ENCODE results near the gene SLC25A25.

The SLC25A25 gene

GRCh38 chr9:128088253-128088945, 20.4 kb downstream of the SLC25A25 start:
- no peak for TF ChIP-seq FOXP2 (optimal IDR thresholded peaks at IDR 0.05; ENCODE audit: control extremely low read depth, extremely low read length, insufficient read depth)
- TF ChIP-seq EZH2 (IDR thresholded peaks at IDR 0.05), result no peak
- Histone ChIP-seq H3K27ac (no peak overlapping the region), H3K9ac (ENCODE audit: insufficient read length) (no peak overlapping the region), H3K9me3 (ENCODE audit: low read depth, low read length) (no peaks in the 10 kb centered on the region), H3K36me3 (ENCODE audit: insufficient read depth, low read length) (0 out of 2 replicates have a peak, but pooled peaks cover 4% of the 10 kb centered on the region), H3K4me3 (no peak overlapping the region)
- no peak for DNase-seq (ENCODE audit: low read depth, low spot score)

GRCh38 chr9:128089299-128089698, 21.3 kb downstream of the SLC25A25 start:
- Histone ChIP-seq H3K27ac (no peak overlapping the region), H3K9ac (ENCODE audit: insufficient read length) (no peak overlapping the region)
- TF ChIP-seq FOXP2 (optimal IDR thresholded peaks at IDR 0.05; ENCODE audit: control extremely low read depth, extremely low read length, insufficient read depth), result no peak
- TF ChIP-seq POLR2AphosphoS5 (IDR thresholded peaks at IDR 0.05; ENCODE audit: borderline replicate concordance, low read depth, low read length), result no peak
- TF ChIP-seq EZH2 (IDR thresholded peaks at IDR 0.05), result no peak

DNA sequence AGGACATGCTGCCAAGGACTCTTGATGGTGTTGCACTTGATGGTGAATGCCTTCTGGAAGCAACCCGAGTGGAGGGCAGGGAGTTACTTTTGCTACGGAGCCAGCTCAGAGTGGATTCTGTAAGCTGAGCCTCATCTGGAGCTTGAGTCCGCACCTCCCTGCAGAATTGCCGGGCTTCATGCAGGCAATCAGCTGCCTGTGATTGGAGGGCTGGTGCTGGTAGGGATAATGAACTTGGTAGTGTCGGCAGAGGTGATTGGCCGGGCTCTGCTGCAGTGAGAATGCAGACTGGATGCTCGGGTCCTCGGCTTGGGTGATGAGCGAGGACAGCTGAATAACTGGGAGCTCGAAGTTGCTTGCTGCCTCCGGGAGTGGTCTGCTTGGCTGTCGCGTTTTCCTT, 23.1 kb downstream of the SLC25A25 start:
- no peak overlapping the region for H3K27ac ChIP-seq
- no peak overlapping the region for H3K9ac ChIP-seq (ENCODE audit: insufficient read length)
- TF ChIP-seq EZH2 (IDR thresholded peaks at IDR 0.05), result no peak
- no peak for TF ChIP-seq FOXP2 (optimal IDR thresholded peaks at IDR 0.05; ENCODE audit: control extremely low read depth, extremely low read length, insufficient read depth)
- no peak for TF ChIP-seq POLR2AphosphoS5 (IDR thresholded peaks at IDR 0.05; ENCODE audit: borderline replicate concordance, low read depth, low read length)
- no peaks in the 10 kb centered on the region for H3K9me3 ChIP-seq (ENCODE audit: low read depth, low read length)
- DNase-seq (ENCODE audit: low read depth, low spot score), result no peak
- H3K4me3 ChIP-seq, result no peak overlapping the region
- H3K36me3 ChIP-seq (ENCODE audit: insufficient read depth, low read length), result no peaks in the 10 kb centered on the region

More at GRCh38 chr9:128089299-128089698, 21.3 kb downstream of the SLC25A25 start:
- DNase-seq (ENCODE audit: low read depth, low spot score), result no peak
- Histone ChIP-seq H3K4me3 (no peak overlapping the region), H3K36me3 (ENCODE audit: insufficient read depth, low read length) (0 out of 2 replicates have a peak, but pooled peaks cover 4% of the 10 kb centered on the region), H3K9me3 (ENCODE audit: low read depth, low read length) (no peaks in the 10 kb centered on the region)

DNA sequence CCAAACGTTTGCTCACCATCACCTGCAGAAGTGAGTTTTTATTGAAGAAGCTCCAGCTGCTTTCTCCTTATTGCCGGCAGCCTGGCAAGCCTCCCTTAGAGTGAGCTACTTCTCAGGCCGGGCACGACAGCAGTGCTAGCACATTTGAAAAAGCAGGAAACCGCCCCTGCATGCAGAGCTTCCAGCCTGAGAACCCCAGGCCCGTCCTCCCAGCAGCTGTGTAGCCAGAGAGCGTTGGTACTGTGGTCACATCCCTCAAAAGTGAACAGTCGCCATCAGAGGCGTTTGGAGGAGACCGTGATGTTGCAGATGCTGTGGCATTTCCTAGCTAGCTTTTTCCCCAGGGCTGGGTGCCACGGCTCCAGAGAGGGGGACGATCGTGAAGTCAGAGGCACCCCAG, 23.5 kb downstream of the SLC25A25 start:
- no peak overlapping the region for H3K9ac ChIP-seq (ENCODE audit: insufficient read length)
- H3K27ac ChIP-seq, result 0 out of 2 replicates have a peak overlapping the region, but pooled peaks have one; percentile 9
- H3K4me3 ChIP-seq, result no peak overlapping the region
- no peaks in the 10 kb centered on the region for H3K9me3 ChIP-seq (ENCODE audit: low read depth, low read length)
- H3K36me3 ChIP-seq (ENCODE audit: insufficient read depth, low read length), result no peaks in the 10 kb centered on the region
- no peak for DNase-seq (ENCODE audit: low read depth, low spot score)
- TF ChIP-seq EZH2 (IDR thresholded peaks at IDR 0.05), result no peak
- TF ChIP-seq FOXP2 (optimal IDR thresholded peaks at IDR 0.05; ENCODE audit: control extremely low read depth, extremely low read length, insufficient read depth), result no peak
- TF ChIP-seq POLR2AphosphoS5 (IDR thresholded peaks at IDR 0.05; ENCODE audit: borderline replicate concordance, low read depth, low read length), result no peak

GRCh38 chr9:128092199-128092977, 24.4 kb downstream of the SLC25A25 start:
- peak overlapping the region; percentile 74 for H3K27ac ChIP-seq
- DNase-seq (ENCODE audit: low read depth, low spot score), result no peak
- no peak overlapping the region for H3K4me3 ChIP-seq
- TF ChIP-seq EZH2 (IDR thresholded peaks at IDR 0.05) (no peak), FOXP2 (optimal IDR thresholded peaks at IDR 0.05; ENCODE audit: control extremely low read depth, extremely low read length, insufficient read depth) (no peak), POLR2AphosphoS5 (IDR thresholded peaks at IDR 0.05; ENCODE audit: borderline replicate concordance, low read depth, low read length) (no peak)
- H3K36me3 ChIP-seq (ENCODE audit: insufficient read depth, low read length), result no peaks in the 10 kb centered on the region
- H3K9me3 ChIP-seq (ENCODE audit: low read depth, low read length), result no peaks in the 10 kb centered on the region
- H3K9ac ChIP-seq (ENCODE audit: insufficient read length), result no peak overlapping the region

GRCh38 chr9:128093011-128093410, 25.0 kb downstream of the SLC25A25 start:
- H3K27ac ChIP-seq, result peak overlapping the region; percentile 74
- DNase-seq (ENCODE audit: low read depth, low spot score), result no peak
- H3K36me3 ChIP-seq (ENCODE audit: insufficient read depth, low read length), result no peaks in the 10 kb centered on the region
- no peak overlapping the region for H3K4me3 ChIP-seq
- no peak for TF ChIP-seq FOXP2 (optimal IDR thresholded peaks at IDR 0.05; ENCODE audit: control extremely low read depth, extremely low read length, insufficient read depth)
- TF ChIP-seq POLR2AphosphoS5 (IDR thresholded peaks at IDR 0.05; ENCODE audit: borderline replicate concordance, low read depth, low read length), result no peak
- TF ChIP-seq EZH2 (IDR thresholded peaks at IDR 0.05), result no peak
- H3K9me3 ChIP-seq (ENCODE audit: low read depth, low read length), result no peaks in the 10 kb centered on the region
- no peak overlapping the region for H3K9ac ChIP-seq (ENCODE audit: insufficient read length)

- Histone ChIP-seq H3K9ac (ENCODE audit: insufficient read length) (no peak overlapping the region), H3K27ac (peak overlapping the region; percentile 74), H3K9me3 (ENCODE audit: low read depth, low read length) (no peaks in the 10 kb centered on the region), H3K4me3 (peak overlapping the region; percentile 30), H3K36me3 (ENCODE audit: insufficient read depth, low read length) (no peaks in the 10 kb centered on the region)
- DNase-seq (ENCODE audit: low read depth, low spot score), result peak; percentile 75
- TF ChIP-seq FOXP2 (optimal IDR thresholded peaks at IDR 0.05; ENCODE audit: control extremely low read depth, extremely low read length, insufficient read depth) (no peak), POLR2AphosphoS5 (IDR thresholded peaks at IDR 0.05; ENCODE audit: borderline replicate concordance, low read depth, low read length) (no peak), EZH2 (IDR thresholded peaks at IDR 0.05) (no peak)
Measured at GRCh38 chr9:128094166-128094949, 26.3 kb downstream of the SLC25A25 start.
